Endothelial cell of umbilical vein (primary cell): ENCODE measurements around the gene COL18A1.

ENCODE experiments used
- EZH2 ChIP-seq: IDR thresholded peaks from 2 replicates; pipeline ENCODE4 v1.6.1; 2012; ENCODE audit warnings: borderline replicate concordance, low read depth, mild to moderate bottlenecking, moderate library complexity, low read length, inconsistent platforms; ENCODE audit not compliant: severe bottlenecking
- FOS ChIP-seq: IDR thresholded peaks from 2 replicates; pipeline ENCODE4 v1.6.1; 2011; ENCODE audit warnings: mild to moderate bottlenecking, low read length, moderate library complexity, borderline replicate concordance; ENCODE audit not compliant: insufficient read depth
- GATA2 ChIP-seq: IDR thresholded peaks from 2 replicates; pipeline ENCODE4 v1.7.0; 2011; ENCODE audit warnings: low read depth, mild to moderate bottlenecking, moderate library complexity, mixed read lengths, low read length; ENCODE audit not compliant: insufficient read length, insufficient read depth
- MYC ChIP-seq: IDR thresholded peaks from one replicate; pipeline ENCODE4 v1.6.1; 2011; ENCODE audit warnings: mild to moderate bottlenecking, low read depth, low read length
- POLR2A ChIP-seq: IDR thresholded peaks from 2 replicates; pipeline ENCODE4 v1.6.1; 2012; ENCODE audit warnings: low read depth, mild to moderate bottlenecking, control low read depth, low read length
- POLR2AphosphoS5 ChIP-seq: IDR thresholded peaks from 2 replicates; pipeline ENCODE4 v1.6.1; 2012; ENCODE audit warnings: low read depth, mild to moderate bottlenecking, control low read depth, low read length, moderate library complexity; ENCODE audit not compliant: insufficient read depth
- TF ChIP-seq, protein P1 (sequence below), 2 donors: IDR thresholded peaks; 1 replicate in 1 of 2; 2 replicates in 1 of 2; pipeline ENCODE4 v1.5.1; 2011; ENCODE audit warnings: low read length in 2 of 2, mild to moderate bottlenecking in 2 of 2, moderate library complexity in 2 of 2, control low read depth in 1 of 2, inconsistent platforms in 1 of 2, low read depth in 1 of 2; ENCODE audit not compliant: insufficient read depth in 1 of 2; ENCODE audit errors: extremely low read depth in 1 of 2
- TF ChIP-seq, protein P2 (sequence below): IDR thresholded peaks from 2 replicates; pipeline ENCODE4 v1.6.1; 2011; ENCODE audit not compliant: insufficient read depth, insufficient read length

DNA sequence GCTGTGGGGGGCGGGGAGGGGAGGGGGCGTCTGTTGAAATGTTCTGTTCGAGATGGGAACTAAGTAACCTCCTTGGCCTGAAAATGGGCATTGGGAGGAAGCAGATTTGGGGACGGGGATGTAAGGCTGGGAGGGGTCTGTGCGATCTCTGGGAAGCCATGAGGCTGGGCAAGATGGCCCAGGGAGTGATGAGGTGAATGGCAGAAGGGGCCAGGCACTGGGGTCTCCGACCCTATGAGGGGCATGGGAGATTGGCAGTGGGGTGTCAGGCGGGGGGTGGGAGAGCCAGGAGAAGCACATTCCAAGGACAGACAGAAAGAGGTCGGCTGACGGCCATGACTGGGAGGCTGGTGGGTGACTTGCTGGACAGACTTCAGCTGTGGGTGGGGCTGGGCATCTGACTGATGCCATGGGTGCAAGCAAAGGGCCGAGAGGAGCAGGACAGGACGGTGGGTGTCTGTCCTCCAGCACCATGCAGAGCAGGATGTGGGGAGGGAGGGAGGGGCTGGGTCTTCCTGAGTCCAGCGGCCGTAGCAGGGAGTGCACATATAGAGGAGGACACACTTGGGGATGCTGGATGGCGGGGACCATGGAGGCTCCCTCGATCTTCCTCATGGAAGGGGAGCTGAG lies 30.0 kb upstream of the COL18A1 start:
- TF ChIP-seq POLR2A (no peak), FOS (no peak), MYC (no peak), POLR2AphosphoS5 (no peak), EZH2 (no peak), GATA2 (no peak)
- TF ChIP-seq, protein P1, sequence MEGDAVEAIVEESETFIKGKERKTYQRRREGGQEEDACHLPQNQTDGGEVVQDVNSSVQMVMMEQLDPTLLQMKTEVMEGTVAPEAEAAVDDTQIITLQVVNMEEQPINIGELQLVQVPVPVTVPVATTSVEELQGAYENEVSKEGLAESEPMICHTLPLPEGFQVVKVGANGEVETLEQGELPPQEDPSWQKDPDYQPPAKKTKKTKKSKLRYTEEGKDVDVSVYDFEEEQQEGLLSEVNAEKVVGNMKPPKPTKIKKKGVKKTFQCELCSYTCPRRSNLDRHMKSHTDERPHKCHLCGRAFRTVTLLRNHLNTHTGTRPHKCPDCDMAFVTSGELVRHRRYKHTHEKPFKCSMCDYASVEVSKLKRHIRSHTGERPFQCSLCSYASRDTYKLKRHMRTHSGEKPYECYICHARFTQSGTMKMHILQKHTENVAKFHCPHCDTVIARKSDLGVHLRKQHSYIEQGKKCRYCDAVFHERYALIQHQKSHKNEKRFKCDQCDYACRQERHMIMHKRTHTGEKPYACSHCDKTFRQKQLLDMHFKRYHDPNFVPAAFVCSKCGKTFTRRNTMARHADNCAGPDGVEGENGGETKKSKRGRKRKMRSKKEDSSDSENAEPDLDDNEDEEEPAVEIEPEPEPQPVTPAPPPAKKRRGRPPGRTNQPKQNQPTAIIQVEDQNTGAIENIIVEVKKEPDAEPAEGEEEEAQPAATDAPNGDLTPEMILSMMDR (IDR thresholded peaks at IDR 0.05; ENCODE audit: extremely low read depth in 1 of 2, insufficient read depth in 1 of 2, low read depth in 1 of 2, low read length in 2 of 2): no peak
- TF ChIP-seq, protein P2, sequence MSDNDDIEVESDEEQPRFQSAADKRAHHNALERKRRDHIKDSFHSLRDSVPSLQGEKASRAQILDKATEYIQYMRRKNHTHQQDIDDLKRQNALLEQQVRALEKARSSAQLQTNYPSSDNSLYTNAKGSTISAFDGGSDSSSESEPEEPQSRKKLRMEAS: no peak
